ENCODE data around the gene SUGCT.

The SUGCT gene

GRCh38 chr7:40826411-40827221, 691.8 kb downstream of the SUGCT start:
- no peak overlapping the region for H3K4me3 ChIP-seq (ENCODE audit: low read length, poor library complexity, severe bottlenecking)
- H3K27me3 ChIP-seq (ENCODE audit: insufficient read depth, low read length, poor library complexity, severe bottlenecking), result no peaks in the 10 kb centered on the region
- no peaks in the 10 kb centered on the region for H3K9me3 ChIP-seq (ENCODE audit: insufficient read depth, low read depth, low read length)
- no peak overlapping the region for H3K9ac ChIP-seq (ENCODE audit: low read depth, low read length, poor library complexity, severe bottlenecking)
- no peaks in the 10 kb centered on the region for H3F3A ChIP-seq (ENCODE audit: low read depth)
- no peak overlapping the region for H2AFZ ChIP-seq (ENCODE audit: low read length)
- no peaks in the 10 kb centered on the region for H3K9me2 ChIP-seq (replicated peaks; ENCODE audit: low read depth, low read length)
- H3K4me2 ChIP-seq (ENCODE audit: low read depth, low read length, poor library complexity, severe bottlenecking), result no peak overlapping the region
- no peaks in the 10 kb centered on the region for H3K79me2 ChIP-seq (ENCODE audit: insufficient read depth, low read length)
- H4K20me1 ChIP-seq (ENCODE audit: insufficient read depth, low read length, poor library complexity, severe bottlenecking), result no peaks in the 10 kb centered on the region
- TF ChIP-seq CTCF (conservative IDR thresholded peaks at IDR 0.05; ENCODE audit: low read length) (no peak), EZH2phosphoT487 (IDR thresholded peaks at IDR 0.05; ENCODE audit: borderline replicate concordance) (no peak)
- no peaks in the 10 kb centered on the region for H3K36me3 ChIP-seq (ENCODE audit: insufficient read depth, low read length)
- no peaks in the 10 kb centered on the region for H3K4me1 ChIP-seq (ENCODE audit: insufficient read depth, low read length, poor library complexity, severe bottlenecking)

GRCh38 chr7:40827222-40828085, 692.6 kb downstream of the SUGCT start:
- Histone ChIP-seq H3K9ac (ENCODE audit: low read depth, low read length, poor library complexity, severe bottlenecking) (no peak overlapping the region), H3K9me3 (ENCODE audit: insufficient read depth, low read depth, low read length) (no peaks in the 10 kb centered on the region), H3K4me2 (ENCODE audit: low read depth, low read length, poor library complexity, severe bottlenecking) (no peak overlapping the region), H3K4me1 (ENCODE audit: insufficient read depth, low read length, poor library complexity, severe bottlenecking) (no peaks in the 10 kb centered on the region), H3K9me2 (replicated peaks; ENCODE audit: low read depth, low read length) (no peaks in the 10 kb centered on the region), H3K4me3 (ENCODE audit: low read length, poor library complexity, severe bottlenecking) (no peak overlapping the region), H3K27me3 (ENCODE audit: insufficient read depth, low read length, poor library complexity, severe bottlenecking) (no peaks in the 10 kb centered on the region), H3K36me3 (ENCODE audit: insufficient read depth, low read length) (no peaks in the 10 kb centered on the region), H4K20me1 (ENCODE audit: insufficient read depth, low read length, poor library complexity, severe bottlenecking) (no peaks in the 10 kb centered on the region), H2AFZ (ENCODE audit: low read length) (no peak overlapping the region), H3K79me2 (ENCODE audit: insufficient read depth, low read length) (no peaks in the 10 kb centered on the region), H3F3A (ENCODE audit: low read depth) (no peaks in the 10 kb centered on the region)
- TF ChIP-seq EZH2phosphoT487 (IDR thresholded peaks at IDR 0.05; ENCODE audit: borderline replicate concordance), result no peak
- TF ChIP-seq CTCF (conservative IDR thresholded peaks at IDR 0.05; ENCODE audit: low read length), result no peak

GRCh38 chr7:40828686-40829600, 694.1 kb downstream of the SUGCT start:
- H3K9ac ChIP-seq (ENCODE audit: low read depth, low read length, poor library complexity, severe bottlenecking), result no peak overlapping the region
- H3K27me3 ChIP-seq (ENCODE audit: insufficient read depth, low read length, poor library complexity, severe bottlenecking), result no peaks in the 10 kb centered on the region
- no peak overlapping the region for H2AFZ ChIP-seq (ENCODE audit: low read length)
- H3K4me2 ChIP-seq (ENCODE audit: low read depth, low read length, poor library complexity, severe bottlenecking), result no peak overlapping the region
- H4K20me1 ChIP-seq (ENCODE audit: insufficient read depth, low read length, poor library complexity, severe bottlenecking), result no peaks in the 10 kb centered on the region
- no peaks in the 10 kb centered on the region for H3K79me2 ChIP-seq (ENCODE audit: insufficient read depth, low read length)
- H3K4me1 ChIP-seq (ENCODE audit: insufficient read depth, low read length, poor library complexity, severe bottlenecking), result no peaks in the 10 kb centered on the region
- no peaks in the 10 kb centered on the region for H3K9me2 ChIP-seq (replicated peaks; ENCODE audit: low read depth, low read length)
- TF ChIP-seq EZH2phosphoT487 (IDR thresholded peaks at IDR 0.05; ENCODE audit: borderline replicate concordance), result no peak
- no peak for TF ChIP-seq CTCF (conservative IDR thresholded peaks at IDR 0.05; ENCODE audit: low read length)
- H3K4me3 ChIP-seq (ENCODE audit: low read length, poor library complexity, severe bottlenecking), result no peak overlapping the region
- H3F3A ChIP-seq (ENCODE audit: low read depth), result no peaks in the 10 kb centered on the region
- no peaks in the 10 kb centered on the region for H3K9me3 ChIP-seq (ENCODE audit: insufficient read depth, low read depth, low read length)
- H3K36me3 ChIP-seq (ENCODE audit: insufficient read depth, low read length), result no peaks in the 10 kb centered on the region
